SK-N-SH treated with all-trans-retinoic acid at 6 μM for 48 hours (cell line): Measurements from ENCODE around the gene STEAP1B.

Experiments used
- PPARA ChIP-seq: fragments of 250-450 bp; sonication (Bioruptor Pico); IDR thresholded peaks from 2 replicates; pipeline ENCODE4 v1.5.0; 2020; ENCODE audit warnings: mild to moderate bottlenecking, borderline replicate concordance
- ZFP3 ChIP-seq: fragments of 250-450 bp; sonication (Bioruptor Pico); IDR thresholded peaks from 2 replicates; pipeline ENCODE4 v1.5.0; 2020; ENCODE audit warnings: mild to moderate bottlenecking, moderate library complexity
- TF ChIP-seq, protein P1 (sequence below): fragments of 250-450 bp; sonication (Bioruptor Pico); IDR thresholded peaks from 2 replicates; pipeline ENCODE4 v1.5.1; 2020; ENCODE audit warnings: low read depth, mild to moderate bottlenecking, moderate library complexity
- TF ChIP-seq, protein P2 (sequence below): fragments of 250-450 bp; sonication (Bioruptor Pico); IDR thresholded peaks from 2 replicates; pipeline ENCODE4 v1.5.1; 2021; ENCODE audit warnings: mild to moderate bottlenecking, moderate library complexity

DNA sequence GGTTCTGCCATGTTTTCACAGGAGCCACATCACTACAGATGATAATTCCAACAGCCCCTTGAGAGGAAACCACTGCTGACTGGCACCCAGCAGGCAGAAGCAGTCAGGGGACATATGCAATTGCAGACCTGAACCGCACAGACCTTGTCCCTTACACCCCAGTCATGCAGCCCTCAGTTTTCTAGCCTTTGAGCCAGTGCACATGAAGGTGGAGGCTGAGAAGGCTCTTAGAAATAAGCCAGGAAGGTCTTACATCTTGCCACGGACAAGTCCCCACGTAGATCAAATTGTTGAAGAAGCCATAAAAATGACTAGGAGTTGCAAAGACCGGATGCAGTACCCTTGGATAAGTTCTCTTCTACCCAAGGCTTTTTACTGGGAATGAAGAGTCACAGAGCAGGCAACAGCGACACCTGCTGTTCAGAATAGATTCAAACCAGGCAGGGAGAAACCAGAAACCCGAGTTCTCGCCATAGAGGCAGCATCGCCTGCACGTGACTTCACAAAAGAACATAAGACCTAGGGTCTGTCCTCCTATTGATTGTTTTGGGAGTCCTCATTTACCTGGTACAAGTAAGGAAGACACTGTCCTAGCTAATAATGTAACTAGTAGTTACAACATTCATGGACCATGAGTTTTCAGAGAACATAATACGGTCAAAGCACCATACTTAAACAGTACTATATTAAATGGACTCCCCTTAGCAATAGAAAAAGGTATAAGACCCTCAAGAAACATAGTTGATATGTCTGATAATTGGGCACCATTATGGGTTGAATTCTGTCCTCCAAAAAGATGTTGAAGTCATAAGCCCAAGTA lies 11.1 kb downstream of the STEAP1B start:
- TF ChIP-seq PPARA (CRISPR knock-in tag) (no peak), ZFP3 (CRISPR knock-in tag) (no peak)
- TF ChIP-seq, protein P1, sequence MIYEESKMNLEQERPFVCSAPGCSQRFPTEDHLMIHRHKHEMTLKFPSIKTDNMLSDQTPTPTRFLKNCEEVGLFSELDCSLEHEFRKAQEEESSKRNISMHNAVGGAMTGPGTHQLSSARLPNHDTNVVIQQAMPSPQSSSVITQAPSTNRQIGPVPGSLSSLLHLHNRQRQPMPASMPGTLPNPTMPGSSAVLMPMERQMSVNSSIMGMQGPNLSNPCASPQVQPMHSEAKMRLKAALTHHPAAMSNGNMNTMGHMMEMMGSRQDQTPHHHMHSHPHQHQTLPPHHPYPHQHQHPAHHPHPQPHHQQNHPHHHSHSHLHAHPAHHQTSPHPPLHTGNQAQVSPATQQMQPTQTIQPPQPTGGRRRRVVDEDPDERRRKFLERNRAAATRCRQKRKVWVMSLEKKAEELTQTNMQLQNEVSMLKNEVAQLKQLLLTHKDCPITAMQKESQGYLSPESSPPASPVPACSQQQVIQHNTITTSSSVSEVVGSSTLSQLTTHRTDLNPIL (CRISPR knock-in tag), result no peak
- TF ChIP-seq, protein P2, sequence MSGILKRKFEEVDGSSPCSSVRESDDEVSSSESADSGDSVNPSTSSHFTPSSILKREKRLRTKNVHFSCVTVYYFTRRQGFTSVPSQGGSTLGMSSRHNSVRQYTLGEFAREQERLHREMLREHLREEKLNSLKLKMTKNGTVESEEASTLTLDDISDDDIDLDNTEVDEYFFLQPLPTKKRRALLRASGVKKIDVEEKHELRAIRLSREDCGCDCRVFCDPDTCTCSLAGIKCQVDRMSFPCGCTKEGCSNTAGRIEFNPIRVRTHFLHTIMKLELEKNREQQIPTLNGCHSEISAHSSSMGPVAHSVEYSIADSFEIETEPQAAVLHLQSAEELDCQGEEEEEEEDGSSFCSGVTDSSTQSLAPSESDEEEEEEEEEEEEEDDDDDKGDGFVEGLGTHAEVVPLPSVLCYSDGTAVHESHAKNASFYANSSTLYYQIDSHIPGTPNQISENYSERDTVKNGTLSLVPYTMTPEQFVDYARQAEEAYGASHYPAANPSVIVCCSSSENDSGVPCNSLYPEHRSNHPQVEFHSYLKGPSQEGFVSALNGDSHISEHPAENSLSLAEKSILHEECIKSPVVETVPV (CRISPR knock-in tag), result no peak
